NCI-H1417 (cell line): ENCODE data around the gene CDHR3.
A peak's percentile ranks its signal among the peaks of the same experiment; 100 is the strongest.

Source experiments
- DNase-seq, 3 experiments: peaks; one replicate each; lab custom pipeline; 2025; lab: John Stamatoyannopoulos, UW

CDHR3 gene

GRCh38 chr7:106065575-106066500, 102.8 kb downstream of the CDHR3 start:
- DNase-seq = no peak

- no peak for DNase-seq
These were observed 104.6 kb downstream of the CDHR3 start for GRCh38 chr7:106067678-106068077.

GRCh38 chr7:106068538-106068961, 105.5 kb downstream of the CDHR3 start:
- DNase-seq = no peak

GRCh38 chr7:106068986-106069385, 105.9 kb downstream of the CDHR3 start:
- no peak for DNase-seq

GRCh38 chr7:106069471-106070200, 106.6 kb downstream of the CDHR3 start:
- DNase-seq = peak in 1 of 3 experiments; percentile 14

- peak in 1 of 3 experiments; percentile 32 for DNase-seq
These were observed 107.1 kb downstream of the CDHR3 start for GRCh38 chr7:106070201-106070551.

- peak; percentile 65 to 93 (median 91) for DNase-seq
These were observed 107.6 kb downstream of the CDHR3 start for GRCh38 chr7:106070567-106071254.

- DNase-seq = no peak
These were observed 108.4 kb downstream of the CDHR3 start for GRCh38 chr7:106071356-106071998.

- peak; percentile 81 to 95 (median 92) for DNase-seq
These were observed 109.1 kb downstream of the CDHR3 start for GRCh38 chr7:106071999-106072714.

GRCh38 chr7:106072715-106073091, 109.6 kb downstream of the CDHR3 start:
- no peak for DNase-seq

GRCh38 chr7:106073701-106074100, 110.6 kb downstream of the CDHR3 start:
- no peak for DNase-seq

- DNase-seq = no peak
These were observed 111.2 kb downstream of the CDHR3 start for GRCh38 chr7:106074257-106074656.

GRCh38 chr7:106075937-106076336, 112.9 kb downstream of the CDHR3 start:
- peak in 2 of 3 experiments; percentile 45 to 52 for DNase-seq

- DNase-seq = no peak
These were observed 113.5 kb downstream of the CDHR3 start for GRCh38 chr7:106076537-106076936.

GRCh38 chr7:106080300-106080987, 117.4 kb downstream of the CDHR3 start:
- DNase-seq = no peak

GRCh38 chr7:106082087-106082854, 119.2 kb downstream of the CDHR3 start:
- no peak for DNase-seq
